WERI-Rb-1 (cell line): ENCODE measurements around the gene ENPP1.

Source experiments
- DNase-seq: peaks from one replicate; pipeline ENCODE4 v3.0.0-alpha.2; 2020
- H3K27ac ChIP-seq: fragments of 250-450 bp; sonication (Bioruptor Pico); 2 replicates; pipeline ENCODE4 v1.5.1; 2020; ENCODE audit warnings: mild to moderate bottlenecking, moderate library complexity
- H3K27me3 ChIP-seq: fragments of 250-450 bp; sonication (Bioruptor Pico); 2 replicates; pipeline ENCODE4 v1.5.1; 2021; ENCODE audit warnings: mild to moderate bottlenecking, low read depth, moderate library complexity; ENCODE audit not compliant: insufficient read depth, severe bottlenecking
- H3K36me3 ChIP-seq: fragments of 250-450 bp; sonication (Bioruptor Pico); 2 replicates; pipeline ENCODE4 v1.5.1; 2020; ENCODE audit warnings: mild to moderate bottlenecking, moderate library complexity
- H3K4me3 ChIP-seq: 2 replicates; pipeline ENCODE4 v1.5.1; 2011; ENCODE audit warnings: low read depth, mild to moderate bottlenecking, control low read depth, low read length
- H3K9me3 ChIP-seq: fragments of 250-450 bp; sonication (Bioruptor Pico); 2 replicates; pipeline ENCODE4 v1.5.1; 2021; ENCODE audit warnings: mild to moderate bottlenecking, moderate library complexity; ENCODE audit not compliant: severe bottlenecking
- CTCF ChIP-seq: IDR thresholded peaks from 2 replicates; pipeline ENCODE4 v1.5.1; 2011; ENCODE audit warnings: low read depth, mild to moderate bottlenecking, control low read depth, inconsistent platforms, low read length

Gene ENPP1

GRCh38 chr6:131807644-131808459 lies at the start of gene ENPP1:
Gene ENPP1, plus strand, starts transcription at chr6:131808020. Its CDS starts 16 bp downstream, at chr6:131808036.
- Histone ChIP-seq H3K27ac (no peak within 1 kb of the TSS), H3K36me3 (no peaks in the 10 kb centered on the region), H3K9me3 (no peaks in the 10 kb centered on the region), H3K27me3 (peaks cover 22% of the 10 kb centered on the region), H3K4me3 (peak within 1 kb of the TSS; percentile 59)
- peak; percentile 64 for DNase-seq
- TF ChIP-seq CTCF: no peak

DNA sequence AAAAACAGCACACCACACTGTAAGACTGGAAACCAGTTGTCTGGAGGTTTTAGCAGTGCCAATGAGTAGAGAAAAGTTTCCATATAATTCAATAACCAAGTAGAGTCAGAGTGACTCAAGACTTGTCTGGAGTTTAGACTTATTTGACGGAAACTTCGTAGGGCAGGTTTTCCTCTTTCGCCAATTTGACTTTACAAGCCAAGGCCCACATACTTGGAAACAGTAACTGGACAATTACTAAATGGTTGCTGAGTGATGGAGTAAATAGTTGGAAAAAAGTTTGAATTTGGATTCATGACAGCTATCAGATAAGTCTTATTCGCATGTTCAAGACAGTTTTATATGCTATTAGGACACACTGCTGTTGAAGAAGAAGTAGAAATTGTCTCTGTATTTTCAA lies 48.9 kb upstream of the ENPP1 start:
- no peaks in the 10 kb centered on the region for H3K36me3 ChIP-seq

GRCh38 chr6:131761060-131761761 lies 46.6 kb upstream of the ENPP1 start:
- no peak for TF ChIP-seq CTCF
- H3K27ac ChIP-seq: no peak overlapping the region
- no peak overlapping the region for H3K4me3 ChIP-seq
- H3K27me3 ChIP-seq: no peaks in the 10 kb centered on the region
- H3K9me3 ChIP-seq: no peaks in the 10 kb centered on the region
- H3K36me3 ChIP-seq: no peaks in the 10 kb centered on the region
- DNase-seq: no peak

More for the DNA sequence above, 48.9 kb upstream of the ENPP1 start:
- no peak for DNase-seq
- Histone ChIP-seq H3K4me3 (no peak overlapping the region), H3K27ac (no peak overlapping the region), H3K27me3 (peaks cover 3% of the 10 kb centered on the region), H3K9me3 (no peaks in the 10 kb centered on the region)
- TF ChIP-seq CTCF: no peak

- Histone ChIP-seq H3K9me3 (no peaks in the 10 kb centered on the region), H3K27me3 (no peaks in the 10 kb centered on the region), H3K27ac (no peak overlapping the region), H3K4me3 (no peak overlapping the region), H3K36me3 (no peaks in the 10 kb centered on the region)
- no peak for TF ChIP-seq CTCF
- DNase-seq: no peak
These were observed 46.1 kb upstream of the ENPP1 start for GRCh38 chr6:131761762-131762067.

- Histone ChIP-seq H3K27me3 (peaks cover 5% of the 10 kb centered on the region), H3K4me3 (no peak overlapping the region), H3K27ac (no peak overlapping the region), H3K9me3 (no peaks in the 10 kb centered on the region), H3K36me3 (no peaks in the 10 kb centered on the region)
- no peak for TF ChIP-seq CTCF
- no peak for DNase-seq
These were observed 44.8 kb upstream of the ENPP1 start for GRCh38 chr6:131762984-131763383.

DNA sequence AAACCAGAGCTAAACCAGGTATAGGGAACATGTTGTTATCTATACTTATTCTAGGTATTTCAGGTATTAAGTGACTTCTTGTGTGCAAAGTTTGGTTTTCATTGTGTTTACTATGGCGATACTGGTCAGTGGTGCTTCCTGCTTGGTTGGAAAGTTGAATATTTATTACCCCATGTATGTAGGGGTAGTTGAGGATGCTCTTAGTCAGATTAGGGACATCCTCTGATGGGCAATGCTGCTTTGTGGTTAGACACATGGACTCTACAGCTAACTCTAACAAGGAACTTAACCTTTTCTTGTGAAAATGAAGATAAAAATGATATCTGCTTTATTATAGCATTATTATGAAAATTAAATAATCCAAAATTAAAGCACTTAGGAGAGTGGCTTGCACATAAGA lies 44.1 kb upstream of the ENPP1 start:
- Histone ChIP-seq H3K27me3 (peaks cover 5% of the 10 kb centered on the region), H3K27ac (no peak overlapping the region), H3K36me3 (no peaks in the 10 kb centered on the region), H3K4me3 (no peak overlapping the region), H3K9me3 (no peaks in the 10 kb centered on the region)
- DNase-seq: no peak
- no peak for TF ChIP-seq CTCF
